Liver (tissue), 9 donors: Measurements from ENCODE around the gene FBLIM1. TPM values are rescaled to one million over a fixed set of nuclear protein-coding genes. Genes with fewer than 3 reads are reported as not detected.

Experiments
- DNase-seq: peaks from one replicate; pipeline ENCODE4 v3.0.0-alpha.2; 2017; ENCODE audit warnings: low spot score
- H3K27ac ChIP-seq, 2 donors: one replicate each; pipeline ENCODE4 v1.7.0; 2013; ENCODE audit warnings: inconsistent platforms in 2 of 2, low read length in 2 of 2, control low read depth in 1 of 2, low read depth in 1 of 2, mild to moderate bottlenecking in 1 of 2
- H3K27me3 ChIP-seq, 4 donors: one replicate each; pipeline versions ENCODE4 v1.6.1 to v1.7.0; 2013; ENCODE audit warnings: low read length in 3 of 4, inconsistent platforms in 1 of 4, mild to moderate bottlenecking in 1 of 4, moderate library complexity in 1 of 4; ENCODE audit not compliant: control insufficient read depth in 4 of 4, insufficient read depth in 4 of 4
- H3K36me3 ChIP-seq, 4 donors: one replicate each; pipeline versions ENCODE4 v1.6.1 to v1.7.0; 2013; ENCODE audit warnings: low read length in 3 of 4, mild to moderate bottlenecking in 3 of 4, low read depth in 1 of 4, moderate library complexity in 1 of 4; ENCODE audit not compliant: control insufficient read depth in 4 of 4, insufficient read depth in 3 of 4
- H3K4me1 ChIP-seq, 4 donors: one replicate each; pipeline versions ENCODE4 v1.6.1 to v1.7.0; 2013; ENCODE audit warnings: low read length in 3 of 4, mild to moderate bottlenecking in 3 of 4, moderate library complexity in 1 of 4; ENCODE audit not compliant: control insufficient read depth in 4 of 4, insufficient read depth in 4 of 4
- H3K4me3 ChIP-seq, 3 donors: one replicate each; pipeline versions ENCODE4 v1.6.1 to v1.7.0; 2013; ENCODE audit warnings: low read length in 3 of 3, control low read depth in 1 of 3, low read depth in 1 of 3, mild to moderate bottlenecking in 1 of 3
- H3K9ac ChIP-seq, 2 donors: one replicate each; pipeline ENCODE4 v1.7.0; 2013; ENCODE audit warnings: low read length in 2 of 2, mild to moderate bottlenecking in 2 of 2, moderate library complexity in 2 of 2, control low read depth in 1 of 2, low read depth in 1 of 2
- H3K9me3 ChIP-seq, 4 donors: one replicate each; pipeline versions ENCODE4 v1.6.1 to v1.7.0; 2013; ENCODE audit warnings: low read length in 3 of 4; ENCODE audit not compliant: control insufficient read depth in 4 of 4
- ATF3 ChIP-seq: IDR thresholded peaks from 2 replicates; pipeline ENCODE4 v1.6.1; 2016; ENCODE audit warnings: antibody characterized with exemption
- CTCF ChIP-seq: fragments of 150-350 bp; IDR thresholded peaks from 2 replicates; pipeline ENCODE4 v1.5.1; 2017; ENCODE audit warnings: improper control_type of control experiment, low read depth, low read length; ENCODE audit not compliant: missing input control
- EGR1 ChIP-seq, 2 donors: IDR thresholded peaks; 2 replicates each; pipeline ENCODE4 v1.6.1; 2016 to 2018; ENCODE audit warnings: antibody characterized with exemption in 2 of 2, low read depth in 2 of 2
- FOXA1 ChIP-seq: IDR thresholded peaks from 2 replicates; pipeline ENCODE4 v1.6.1; 2016; ENCODE audit warnings: antibody characterized with exemption
- FOXA2 ChIP-seq: IDR thresholded peaks from 2 replicates; pipeline ENCODE4 v1.6.1; 2016; ENCODE audit warnings: antibody characterized with exemption
- GABPA ChIP-seq, 2 donors: IDR thresholded peaks in 1 of 2; conservative IDR thresholded peaks in 1 of 2; 2 replicates each; pipeline ENCODE4 v1.6.1; 2016; ENCODE audit warnings: antibody characterized with exemption in 2 of 2, mild to moderate bottlenecking in 1 of 2, moderate library complexity in 1 of 2
- HNF4A ChIP-seq, 2 donors: conservative IDR thresholded peaks; 2 replicates each; pipeline ENCODE4 v1.6.1; 2016; ENCODE audit warnings: antibody characterized with exemption in 2 of 2, mild to moderate bottlenecking in 2 of 2
- HNF4G ChIP-seq: IDR thresholded peaks from 2 replicates; pipeline ENCODE4 v1.6.1; 2016; ENCODE audit warnings: antibody characterized with exemption
- JUND ChIP-seq, 2 donors: IDR thresholded peaks; 2 replicates each; pipeline ENCODE4 v1.6.1; 2016; ENCODE audit warnings: antibody characterized with exemption in 2 of 2
- NR2F2 ChIP-seq: IDR thresholded peaks from 2 replicates; pipeline ENCODE4 v1.6.1; 2016; ENCODE audit warnings: antibody characterized with exemption
- RAD21 ChIP-seq, 2 donors: IDR thresholded peaks; 2 replicates each; pipeline ENCODE4 v1.6.1; 2016; ENCODE audit warnings: antibody characterized with exemption in 2 of 2, mild to moderate bottlenecking in 2 of 2
- RXRA ChIP-seq, 2 donors: IDR thresholded peaks; 2 replicates each; pipeline ENCODE4 v1.6.1; 2017 to 2018; ENCODE audit warnings: antibody characterized with exemption in 2 of 2, mild to moderate bottlenecking in 1 of 2
- SP1 ChIP-seq: IDR thresholded peaks from 2 replicates; pipeline ENCODE4 v1.6.1; 2018; ENCODE audit warnings: antibody characterized with exemption, mild to moderate bottlenecking
- TAF1 ChIP-seq: conservative IDR thresholded peaks from 2 replicates; pipeline ENCODE4 v1.6.1; 2016; ENCODE audit warnings: antibody characterized with exemption, mild to moderate bottlenecking
- YY1 ChIP-seq: IDR thresholded peaks from 2 replicates; pipeline ENCODE4 v1.6.1; 2016; ENCODE audit warnings: antibody characterized with exemption, mild to moderate bottlenecking
- WGBS: extraction: QIAGEN DNeasy Blood & Tissue Kit; methylation state at CpG from one replicate; pipeline ENCODE4 v1.1.7; 2013; 5-methylcytosine and 5-hydroxymethylcytosine counted together
- polyA plus RNA-seq, 2 donors: library from polyadenylated mRNA; stranded (reverse) in 1 of 2; unstranded in 1 of 2; fragments of 200-250 nt in 1 of 2; fragments of >200 nt in 1 of 2; fragmentation: Nextera tagmentation in 1 of 2; extraction: Ambion mirVana in 1 of 2; gene quantifications; one replicate each; pipeline versions ENCODE4 v1.2.1 to v1.2.3, GENCODE V29; 2013 to 2015
- total RNA-seq, 2 donors: library from RNA; depleted of rRNA; stranded (reverse); fragments of >200 nt; gene quantifications; one replicate each; pipeline ENCODE4 v1.2.3, GENCODE V29; 2014
- TF ChIP-seq, protein P1 (sequence below): IDR thresholded peaks from 2 replicates; pipeline ENCODE4 v1.6.1; 2016; ENCODE audit warnings: antibody characterized with exemption
- TF ChIP-seq, protein P2 (sequence below): IDR thresholded peaks from 2 replicates; pipeline ENCODE4 v1.6.1; 2016; ENCODE audit warnings: antibody characterized with exemption
- TF ChIP-seq, protein P3 (sequence below): IDR thresholded peaks from 2 replicates; pipeline ENCODE4 v1.6.1; 2016; ENCODE audit warnings: antibody characterized with exemption, mild to moderate bottlenecking
- donor health status: healthy.
- donor health status: healthy.
- donor health status: healthy.
- donor health status: healthy.
- donor health status: healthy.

Gene FBLIM1
- total and polyA plus RNA-seq, 4 donors, result 3.6 to 6.4 (median 3.7) TPM

DNA sequence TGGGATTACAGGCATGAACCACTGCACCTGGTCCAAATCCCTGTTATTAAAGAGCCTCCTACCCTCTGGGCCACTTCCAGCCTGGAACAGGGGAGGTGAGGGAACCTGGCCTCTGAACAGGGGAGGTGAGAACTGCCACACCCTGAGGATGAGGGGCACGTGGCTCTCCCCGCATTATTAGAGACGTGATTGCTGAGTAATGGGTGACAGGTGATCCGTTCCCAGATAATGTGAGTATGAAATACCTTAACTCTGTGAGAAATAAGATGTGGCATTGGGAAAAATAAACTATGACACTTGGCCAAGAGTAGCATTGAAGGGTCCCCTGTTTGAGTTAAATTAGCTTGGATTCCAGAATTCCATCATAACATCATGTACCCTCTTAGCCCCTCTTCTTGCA is 36.2 kb upstream of the FBLIM1 start:
- no peak for TF ChIP-seq HNF4A (conservative IDR thresholded peaks at IDR 0.05)
- TF ChIP-seq EGR1 (IDR thresholded peaks at IDR 0.05; ENCODE audit: low read depth in 2 of 2), result no peak
- no peak for TF ChIP-seq SP1
- TF ChIP-seq CTCF, result no peak
- no peak for TF ChIP-seq RAD21 (IDR thresholded peaks at IDR 0.05)
- TF ChIP-seq ATF3, result no peak
- no peak for TF ChIP-seq JUND (IDR thresholded peaks at IDR 0.05)
- TF ChIP-seq NR2F2, result no peak
- no peak for TF ChIP-seq TAF1
- no peak for TF ChIP-seq YY1
- no peak for TF ChIP-seq RXRA (IDR thresholded peaks at IDR 0.05)
- no peak for TF ChIP-seq FOXA2
- no peak for DNase-seq
- Histone ChIP-seq H3K9ac (no peak overlapping the region), H3K9me3 (no peaks in the 10 kb centered on the region), H3K27ac (no peak overlapping the region), H3K4me3 (no peak overlapping the region), H3K4me1 (peaks cover 0 to 16% (median 12%) of the 10 kb centered on the region in 4 donors), H3K27me3 (no peaks in the 10 kb centered on the region), H3K36me3 (peaks cover 4 to 34% (median 16%) of the 10 kb centered on the region in 4 donors)
- WGBS, result 96% methylated on average over 4 of the region's 4 CpGs

DNA sequence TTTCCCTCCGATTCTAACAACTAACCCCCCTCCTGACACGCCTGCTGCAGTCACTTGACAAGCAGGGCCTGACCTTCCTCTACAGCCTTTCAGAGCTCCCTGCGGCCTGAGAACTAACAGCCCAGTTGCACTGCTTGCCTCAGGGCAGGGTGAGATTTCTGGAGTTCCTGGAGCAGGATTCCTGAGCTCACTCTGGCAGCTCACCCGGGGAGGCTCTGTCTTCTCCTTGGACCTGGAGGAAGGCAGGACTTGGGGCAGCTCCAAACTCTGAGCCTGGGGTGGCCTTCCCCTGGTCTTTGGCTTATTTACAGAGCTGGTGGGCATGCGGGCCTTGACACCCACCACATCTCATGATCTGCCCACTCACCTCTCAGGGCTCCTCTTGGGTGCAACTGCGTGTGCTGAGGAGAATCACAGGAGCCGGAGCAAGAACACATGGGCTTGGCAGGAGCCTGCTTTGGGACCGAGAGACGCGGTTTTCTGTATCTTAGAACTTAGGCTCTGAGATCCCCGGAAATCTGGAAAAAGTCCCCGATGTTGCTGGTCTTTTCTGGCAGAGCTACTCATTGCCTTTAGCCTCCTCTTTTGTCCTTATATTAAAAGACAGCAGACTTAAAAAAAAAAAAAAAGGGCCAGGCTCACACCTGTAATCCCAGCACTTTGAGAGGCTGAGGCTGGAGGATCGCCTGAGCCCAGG is 35.6 kb upstream of the FBLIM1 start:
- DNase-seq, result no peak

More for the DNA sequence above, 35.6 kb upstream of the FBLIM1 start:
- no peaks in the 10 kb centered on the region for H3K27me3 ChIP-seq
- no peaks in the 10 kb centered on the region for H3K9me3 ChIP-seq
- H3K4me1 ChIP-seq, result peaks cover 0 to 10% (median 8%) of the 10 kb centered on the region in 4 donors
- H3K36me3 ChIP-seq, result peaks cover 4 to 40% (median 19%) of the 10 kb centered on the region in 4 donors
- no peak overlapping the region for H3K4me3 ChIP-seq
- WGBS, result 96% methylated on average over 13 of the region's 13 CpGs
- no peak overlapping the region for H3K9ac ChIP-seq
- no peak overlapping the region for H3K27ac ChIP-seq
- TF ChIP-seq RAD21 (IDR thresholded peaks at IDR 0.05) (no peak), EGR1 (IDR thresholded peaks at IDR 0.05; ENCODE audit: low read depth in 2 of 2) (no peak), GABPA (IDR thresholded peaks at IDR 0.05 in 1 of 2, conservative IDR thresholded peaks at IDR 0.05 in 1 of 2) (no peak), YY1 (no peak), TAF1 (no peak), JUND (IDR thresholded peaks at IDR 0.05) (no peak), FOXA2 (no peak), SP1 (no peak), HNF4A (conservative IDR thresholded peaks at IDR 0.05) (no peak), RXRA (IDR thresholded peaks at IDR 0.05) (no peak), CTCF (no peak), HNF4G (no peak), FOXA1 (no peak)
- TF ChIP-seq, protein P1, sequence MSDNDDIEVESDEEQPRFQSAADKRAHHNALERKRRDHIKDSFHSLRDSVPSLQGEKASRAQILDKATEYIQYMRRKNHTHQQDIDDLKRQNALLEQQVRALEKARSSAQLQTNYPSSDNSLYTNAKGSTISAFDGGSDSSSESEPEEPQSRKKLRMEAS, result no peak
- TF ChIP-seq, protein P2, sequence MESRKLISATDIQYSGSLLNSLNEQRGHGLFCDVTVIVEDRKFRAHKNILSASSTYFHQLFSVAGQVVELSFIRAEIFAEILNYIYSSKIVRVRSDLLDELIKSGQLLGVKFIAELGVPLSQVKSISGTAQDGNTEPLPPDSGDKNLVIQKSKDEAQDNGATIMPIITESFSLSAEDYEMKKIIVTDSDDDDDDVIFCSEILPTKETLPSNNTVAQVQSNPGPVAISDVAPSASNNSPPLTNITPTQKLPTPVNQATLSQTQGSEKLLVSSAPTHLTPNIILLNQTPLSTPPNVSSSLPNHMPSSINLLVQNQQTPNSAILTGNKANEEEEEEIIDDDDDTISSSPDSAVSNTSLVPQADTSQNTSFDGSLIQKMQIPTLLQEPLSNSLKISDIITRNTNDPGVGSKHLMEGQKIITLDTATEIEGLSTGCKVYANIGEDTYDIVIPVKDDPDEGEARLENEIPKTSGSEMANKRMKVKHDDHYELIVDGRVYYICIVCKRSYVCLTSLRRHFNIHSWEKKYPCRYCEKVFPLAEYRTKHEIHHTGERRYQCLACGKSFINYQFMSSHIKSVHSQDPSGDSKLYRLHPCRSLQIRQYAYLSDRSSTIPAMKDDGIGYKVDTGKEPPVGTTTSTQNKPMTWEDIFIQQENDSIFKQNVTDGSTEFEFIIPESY, result no peak
- TF ChIP-seq, protein P3, sequence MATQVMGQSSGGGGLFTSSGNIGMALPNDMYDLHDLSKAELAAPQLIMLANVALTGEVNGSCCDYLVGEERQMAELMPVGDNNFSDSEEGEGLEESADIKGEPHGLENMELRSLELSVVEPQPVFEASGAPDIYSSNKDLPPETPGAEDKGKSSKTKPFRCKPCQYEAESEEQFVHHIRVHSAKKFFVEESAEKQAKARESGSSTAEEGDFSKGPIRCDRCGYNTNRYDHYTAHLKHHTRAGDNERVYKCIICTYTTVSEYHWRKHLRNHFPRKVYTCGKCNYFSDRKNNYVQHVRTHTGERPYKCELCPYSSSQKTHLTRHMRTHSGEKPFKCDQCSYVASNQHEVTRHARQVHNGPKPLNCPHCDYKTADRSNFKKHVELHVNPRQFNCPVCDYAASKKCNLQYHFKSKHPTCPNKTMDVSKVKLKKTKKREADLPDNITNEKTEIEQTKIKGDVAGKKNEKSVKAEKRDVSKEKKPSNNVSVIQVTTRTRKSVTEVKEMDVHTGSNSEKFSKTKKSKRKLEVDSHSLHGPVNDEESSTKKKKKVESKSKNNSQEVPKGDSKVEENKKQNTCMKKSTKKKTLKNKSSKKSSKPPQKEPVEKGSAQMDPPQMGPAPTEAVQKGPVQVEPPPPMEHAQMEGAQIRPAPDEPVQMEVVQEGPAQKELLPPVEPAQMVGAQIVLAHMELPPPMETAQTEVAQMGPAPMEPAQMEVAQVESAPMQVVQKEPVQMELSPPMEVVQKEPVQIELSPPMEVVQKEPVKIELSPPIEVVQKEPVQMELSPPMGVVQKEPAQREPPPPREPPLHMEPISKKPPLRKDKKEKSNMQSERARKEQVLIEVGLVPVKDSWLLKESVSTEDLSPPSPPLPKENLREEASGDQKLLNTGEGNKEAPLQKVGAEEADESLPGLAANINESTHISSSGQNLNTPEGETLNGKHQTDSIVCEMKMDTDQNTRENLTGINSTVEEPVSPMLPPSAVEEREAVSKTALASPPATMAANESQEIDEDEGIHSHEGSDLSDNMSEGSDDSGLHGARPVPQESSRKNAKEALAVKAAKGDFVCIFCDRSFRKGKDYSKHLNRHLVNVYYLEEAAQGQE, result no peak
